OCI-LY7 (cell line): ENCODE results near the gene WDR70.
"Not testable (repeated sequence)": the region's sequence is repeated elsewhere in the genome, so short reads cannot be mapped to it uniquely, and the experiment has no call there.

Source experiments
- CTCF ChIP-seq: fragments of 200-600 bp; sonication (generic); conservative IDR thresholded peaks from 2 replicates; pipeline ENCODE4 v1.5.1; 2014; ENCODE audit warnings: mild to moderate bottlenecking, antibody characterized with exemption, low read length, moderate library complexity, mixed read lengths
- EZH2phosphoT487 ChIP-seq: fragments of 200-600 bp; sonication (generic); IDR thresholded peaks from 2 replicates; pipeline ENCODE4 v1.6.1; 2018; ENCODE audit warnings: low read depth, borderline replicate concordance, mild to moderate bottlenecking, mixed run types, antibody characterized with exemption, low read length, moderate library complexity, mixed read lengths

- TF ChIP-seq CTCF, EZH2phosphoT487: not testable (repeated sequence)
These were observed 36.4 kb upstream of the WDR70 start for GRCh38 chr5:37342741-37343140.
